ENCODE results near the gene ALB.

GRCh38 chr4:73439445-73439844 lies 35.4 kb downstream of the ALB start:
- TF ChIP-seq CTCF (IDR thresholded peaks at IDR 0.05) (no peak), POLR2A (IDR thresholded peaks at IDR 0.05) (no peak)

Data from body of pancreas (tissue), 4 donors.